GM21526 (cell line): ENCODE data around the gene VPS26B.
A peak's percentile ranks its signal among the peaks of the same experiment; 100 is the strongest.

ENCODE experiments used
- ATAC-seq: cut with Tn5 transposase; IDR thresholded peaks from one replicate; pipeline ENCODE4 v1.9.1; 2021; ENCODE audit warnings: moderate library complexity; ENCODE audit not compliant: unreplicated experiment, low FRiP score

Gene VPS26B

GRCh38 chr11:134230339-134230738 lies 5.9 kb downstream of the VPS26B start:
- no peak for ATAC-seq

GRCh38 chr11:134231958-134232659 lies 7.6 kb downstream of the VPS26B start:
- ATAC-seq, result no peak

DNA sequence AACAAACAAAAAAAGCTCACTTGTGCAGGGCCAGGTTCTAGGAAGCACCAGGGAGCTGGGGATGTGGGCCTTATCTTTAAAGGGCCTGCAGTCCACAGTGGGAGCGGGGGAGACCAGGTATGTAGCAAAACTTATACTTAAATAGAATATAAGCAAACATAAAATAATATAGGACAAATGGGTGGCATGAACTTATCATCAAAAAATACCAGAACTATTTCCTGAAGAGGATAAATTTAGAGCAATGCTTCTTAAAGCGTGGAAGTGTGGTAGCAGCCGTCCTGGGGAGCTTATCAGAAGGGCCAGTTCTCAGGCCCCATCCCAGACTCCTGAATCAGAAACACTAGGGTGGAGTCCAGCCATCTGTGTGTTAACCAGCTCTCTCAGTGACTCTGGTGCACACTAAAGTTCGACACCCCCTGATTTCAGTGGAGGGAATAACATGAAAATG lies 9.3 kb downstream of the VPS26B start:
- no peak for ATAC-seq

- ATAC-seq, result no peak
Measured at GRCh38 chr11:134235399-134235798, 10.9 kb downstream of the VPS26B start.

GRCh38 chr11:134236834-134237556 lies 12.5 kb downstream of the VPS26B start:
- no peak for ATAC-seq

DNA sequence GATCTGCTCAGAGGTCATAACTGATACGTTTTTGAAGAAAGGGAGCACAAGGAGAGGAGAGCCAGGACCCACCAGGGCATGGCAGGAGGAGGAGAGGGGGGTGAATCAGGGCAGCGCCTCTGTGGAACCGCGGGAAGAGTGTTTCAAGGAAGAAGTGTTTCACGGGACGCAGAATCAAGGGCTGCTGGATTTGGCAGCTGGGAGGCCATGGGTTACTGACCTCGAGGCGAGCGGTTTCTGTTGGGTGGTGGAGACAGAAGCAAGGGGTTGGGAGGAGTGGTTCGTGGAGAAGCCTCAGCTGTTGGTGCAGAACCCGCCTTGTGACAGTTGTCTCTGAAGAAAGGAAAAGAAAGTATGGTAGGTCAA lies 13.1 kb downstream of the VPS26B start:
- ATAC-seq, result no peak

- no peak for ATAC-seq
Measured at GRCh38 chr11:134238956-134239355, 14.5 kb downstream of the VPS26B start.

DNA sequence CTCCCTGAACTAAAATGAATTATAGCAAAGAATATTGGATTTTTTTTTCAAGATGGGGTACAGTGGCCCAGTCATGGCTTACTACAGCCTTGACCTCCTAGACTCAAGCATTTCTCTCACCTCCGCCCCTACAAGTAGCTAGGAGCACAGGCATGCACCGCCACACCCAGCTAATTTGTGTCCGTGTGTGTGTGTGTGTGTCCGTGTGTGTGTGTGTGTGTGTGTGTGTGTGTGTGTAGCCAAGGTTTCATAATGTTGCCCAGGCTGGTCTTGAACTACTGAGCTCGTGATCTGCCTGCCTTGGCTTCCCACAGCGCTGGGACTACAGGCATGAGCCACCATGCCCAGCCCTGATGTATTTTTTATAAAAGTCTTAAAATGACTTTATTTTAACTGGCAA lies 16.1 kb downstream of the VPS26B start:
- no peak for ATAC-seq

DNA sequence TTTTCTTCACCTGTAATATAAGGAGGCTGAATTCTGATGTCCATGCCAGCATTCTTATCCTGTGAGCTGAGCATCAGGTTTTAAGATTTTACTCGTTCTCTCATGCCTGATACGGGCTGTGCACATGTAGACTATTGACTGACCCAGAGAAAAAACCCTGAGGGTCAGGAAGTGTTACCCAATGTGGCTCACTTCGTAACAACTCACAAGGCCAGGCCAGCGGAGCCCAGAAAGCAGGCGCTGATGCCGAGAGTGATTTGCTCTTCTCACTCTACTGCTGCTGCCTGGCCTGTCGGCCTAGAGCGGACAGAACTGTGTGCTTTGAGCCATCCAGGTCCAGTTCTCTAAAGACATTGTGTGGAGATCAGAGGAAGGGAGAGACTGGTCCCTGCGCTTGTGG lies 17.9 kb downstream of the VPS26B start:
- ATAC-seq, result no peak

DNA sequence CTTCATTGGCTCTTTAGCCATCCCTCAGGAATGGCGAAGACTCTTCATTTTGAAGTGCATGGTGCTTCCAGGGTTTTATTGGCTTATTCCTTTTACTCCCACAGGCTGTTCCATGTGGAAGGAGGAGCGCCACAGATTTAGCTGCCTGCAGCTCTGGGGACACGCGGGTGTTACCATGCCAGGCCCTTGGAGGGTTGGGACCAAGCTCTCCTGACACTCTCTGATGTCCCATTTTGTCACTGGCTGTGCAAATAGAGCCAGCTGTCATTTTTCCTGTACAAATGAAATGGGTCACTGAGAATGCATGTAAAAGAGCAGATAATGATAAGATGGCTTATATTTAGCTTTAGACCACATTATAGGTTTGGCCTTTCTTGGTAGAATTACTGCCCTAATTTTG lies 19.4 kb downstream of the VPS26B start:
- ATAC-seq, result no peak

DNA sequence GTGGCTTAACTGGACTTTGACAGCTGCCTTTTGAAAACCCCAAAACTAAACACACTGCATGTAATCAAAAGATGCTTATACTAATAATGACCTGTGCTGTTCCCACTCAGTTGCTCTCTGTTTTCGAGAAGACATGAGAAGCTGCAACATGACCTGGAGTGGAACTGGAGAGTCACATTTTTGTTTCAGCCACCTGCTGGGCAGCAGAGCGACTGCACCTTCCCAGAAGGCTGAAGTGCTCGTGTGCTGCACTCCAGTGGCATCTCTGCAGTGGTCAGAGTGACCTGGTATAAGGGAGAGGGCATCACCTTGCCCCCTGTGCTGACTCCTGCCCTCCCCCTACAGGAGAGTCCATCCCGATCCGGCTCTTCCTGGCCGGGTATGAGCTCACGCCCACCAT lies 20.1 kb downstream of the VPS26B start:
- peak; percentile 72 for ATAC-seq

DNA sequence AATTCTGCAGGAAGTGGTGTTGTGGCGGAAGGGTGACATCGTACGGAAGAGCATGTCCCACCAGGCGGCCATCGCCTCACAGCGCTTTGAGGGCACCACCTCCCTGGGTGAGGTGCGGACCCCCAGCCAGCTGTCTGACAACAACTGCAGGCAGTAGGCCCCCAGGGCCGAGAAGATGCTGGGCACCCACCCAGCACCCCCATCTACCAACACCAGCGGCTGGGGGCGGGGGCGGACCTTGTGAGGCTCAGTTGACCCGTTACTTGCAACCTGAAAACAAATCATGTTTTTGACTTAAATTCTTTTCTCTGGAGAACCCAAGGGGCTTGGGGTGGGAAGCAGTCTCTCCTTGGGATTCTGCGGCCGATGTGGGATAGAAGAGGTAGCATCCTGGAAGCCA lies 21.0 kb downstream of the VPS26B start:
- no peak for ATAC-seq

DNA sequence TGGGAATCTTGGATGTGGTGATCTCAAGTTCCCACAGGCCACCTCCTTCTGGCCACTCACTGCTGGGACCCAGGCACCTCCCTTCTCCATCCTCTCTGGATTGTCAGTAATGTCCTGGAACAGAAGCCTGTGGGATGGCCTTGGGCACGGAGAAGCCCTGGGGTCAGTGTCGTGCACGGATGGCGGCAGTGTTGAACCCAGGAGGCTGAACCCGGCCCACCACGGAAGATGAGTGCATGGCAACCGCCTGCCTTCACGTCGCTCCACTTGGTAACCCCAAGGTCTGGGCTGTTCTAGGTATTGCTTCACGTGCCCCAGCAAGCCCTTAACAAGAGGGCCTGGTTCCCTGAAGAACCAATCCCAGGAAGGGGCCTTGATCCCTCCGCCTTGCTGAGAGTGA lies 21.6 kb downstream of the VPS26B start:
- no peak for ATAC-seq

DNA sequence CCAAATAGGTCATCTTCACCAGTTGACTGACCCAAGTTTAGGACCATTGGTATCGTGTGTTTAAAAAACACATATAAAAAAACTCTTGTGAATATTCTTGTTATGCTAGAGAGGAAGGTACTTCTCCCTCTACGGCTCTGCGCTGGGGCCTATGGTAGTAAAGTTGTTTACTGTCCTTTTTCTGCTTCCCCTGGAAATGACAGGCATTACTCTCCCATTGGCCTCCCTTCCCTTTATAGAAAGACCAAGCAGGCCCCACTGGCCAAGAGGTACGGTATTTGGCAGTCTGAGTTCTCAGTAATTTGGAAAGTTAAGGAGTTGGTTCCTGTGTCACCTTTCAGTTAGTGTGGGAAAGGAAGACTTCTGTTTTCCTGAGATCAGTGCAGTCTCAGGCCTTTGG lies 22.2 kb downstream of the VPS26B start:
- no peak for ATAC-seq

DNA sequence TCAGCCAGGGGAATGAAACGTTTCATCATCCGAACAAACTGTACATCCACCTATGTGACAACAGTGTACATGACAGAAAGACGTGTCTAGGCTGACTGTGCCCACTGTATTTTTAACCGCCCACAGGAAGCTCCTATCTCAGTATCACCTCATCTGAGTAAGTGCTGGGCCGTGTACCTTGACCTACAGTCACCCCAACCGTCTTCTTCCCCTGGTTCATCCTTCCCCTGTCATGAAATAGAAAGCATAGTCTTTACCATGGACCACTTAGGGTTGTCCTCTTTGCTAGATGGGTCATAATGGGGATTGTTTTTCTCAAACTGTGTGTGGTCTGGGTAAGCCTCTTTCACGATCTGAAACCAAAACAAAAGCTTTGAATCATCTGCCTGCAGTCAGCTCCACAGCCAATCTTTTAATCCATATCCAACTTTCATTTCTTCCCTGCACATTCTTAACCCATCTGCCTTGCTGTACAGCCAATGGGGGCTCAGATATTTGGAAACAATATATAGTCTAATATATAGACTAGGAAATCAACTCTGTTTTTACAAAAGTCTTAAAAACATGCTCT lies 24.5 kb downstream of the VPS26B start:
- no peak for ATAC-seq

GRCh38 chr11:134250246-134250645 lies 25.8 kb downstream of the VPS26B start:
- no peak for ATAC-seq

- no peak for ATAC-seq
Measured at GRCh38 chr11:134250675-134251074, 26.2 kb downstream of the VPS26B start.

DNA sequence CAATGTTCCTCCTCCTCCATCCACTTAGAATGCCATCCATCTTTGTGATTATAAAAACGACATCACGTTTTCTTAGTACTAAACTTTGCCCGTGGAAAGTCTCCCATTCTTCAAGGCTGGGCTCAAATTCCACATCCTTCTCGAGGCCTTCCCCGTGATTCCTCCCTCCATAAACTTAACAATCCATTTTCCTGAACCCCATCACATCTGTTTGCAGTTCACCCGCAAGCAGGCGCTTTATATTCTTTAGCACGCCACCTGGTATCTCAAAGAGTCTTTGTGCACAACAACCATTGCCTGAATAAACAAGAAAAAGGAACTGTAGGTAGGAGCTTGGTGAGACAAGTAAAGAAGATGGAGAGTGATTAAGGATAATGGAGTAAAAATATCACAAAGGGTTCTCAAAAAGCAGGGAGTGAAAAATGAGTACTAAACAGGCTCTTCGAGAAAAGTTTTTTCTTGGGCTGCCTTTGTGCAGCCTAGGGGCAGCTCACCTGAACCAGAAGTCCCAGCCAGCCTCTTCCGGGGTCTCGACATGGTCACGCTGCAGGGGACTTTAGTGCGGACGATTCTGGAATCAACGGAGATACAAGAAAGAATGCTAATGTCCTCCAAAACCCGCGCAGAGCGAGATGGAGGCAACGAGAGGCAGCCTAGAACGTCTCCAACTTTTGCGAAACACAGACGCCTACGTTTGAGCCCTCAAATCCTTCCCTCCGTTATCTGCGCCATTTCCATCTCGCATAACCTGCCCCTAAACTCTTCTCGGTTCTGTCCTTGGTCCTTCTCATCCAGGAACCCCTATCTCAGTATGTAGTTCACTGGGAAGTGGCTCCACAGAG lies 28.1 kb downstream of the VPS26B start:
- peak; percentile 34 for ATAC-seq

DNA sequence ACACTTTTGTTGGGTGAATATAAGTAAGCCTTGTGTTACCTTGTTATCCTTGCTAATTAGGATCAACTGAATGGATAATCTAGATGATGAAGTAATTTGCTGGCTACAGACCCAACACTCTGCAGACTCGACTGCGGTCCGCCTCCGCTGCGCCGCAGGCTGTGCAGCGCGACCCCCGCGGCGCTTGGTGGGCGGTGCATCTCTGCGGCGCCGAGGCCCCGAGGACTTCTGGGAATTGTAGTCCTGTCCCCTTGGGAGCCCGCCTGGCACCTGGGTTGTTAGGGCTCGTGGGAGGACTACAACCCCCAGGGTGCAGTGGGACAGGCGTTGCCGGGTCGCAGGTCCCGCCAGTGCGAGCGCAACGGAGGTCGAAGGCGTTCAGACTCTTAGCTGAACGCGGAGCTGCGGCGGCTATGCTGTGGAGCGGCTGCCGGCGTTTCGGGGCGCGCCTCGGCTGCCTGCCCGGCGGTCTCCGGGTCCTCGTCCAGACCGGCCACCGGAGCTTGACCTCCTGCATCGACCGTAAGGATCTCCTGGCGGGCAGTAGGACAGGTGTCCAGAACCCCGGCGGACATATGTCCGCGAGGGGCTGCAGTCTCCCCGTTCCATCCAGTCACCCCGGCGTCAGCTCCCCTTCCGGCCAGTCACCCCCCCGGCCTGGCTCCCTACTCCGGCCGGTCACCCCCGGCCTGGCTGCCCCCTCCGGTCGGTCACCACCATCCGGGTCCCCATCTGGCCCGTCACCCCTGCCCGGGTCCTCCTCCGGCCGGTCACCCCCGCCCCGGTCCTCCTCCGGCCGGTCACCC lies 28.9 kb downstream of the VPS26B start, which contains the start of the genes ACAD8 and THYN1:
Gene ACAD8 (plus strand): TSS at position 381 of the 806 bp plus-strand sequence. CDS start 33 bp downstream, at position 414.
Gene THYN1 (minus strand): TSS at position 165 of the 806 bp plus-strand sequence. CDS start 470 bp downstream, outside the sequence.
- peak; percentile 99 for ATAC-seq
